K562 (cell line): ENCODE data around the gene AGGF1.

Source experiments
- CBX3 ChIP-seq, 2 experiments: IDR thresholded peaks; 1 replicate in 1 of 2; 2 replicates in 1 of 2; pipeline ENCODE4 v1.6.1; 2012; ENCODE audit warnings: inconsistent platforms in 2 of 2, low read length in 2 of 2, borderline replicate concordance in 1 of 2, control low read depth in 1 of 2
- HOXB6 ChIP-seq: fragments of 250-450 bp; sonication (Bioruptor Pico); IDR thresholded peaks from 2 replicates; pipeline ENCODE4 v1.5.1; 2022; ENCODE audit warnings: mild to moderate bottlenecking, borderline replicate concordance
- PHB2 ChIP-seq: fragments of 450-650 bp; IDR thresholded peaks from 2 replicates; pipeline ENCODE4 v1.6.1; 2017; ENCODE audit warnings: low read depth
- RFX5 ChIP-seq: IDR thresholded peaks from 2 replicates; pipeline ENCODE4 v1.6.1; 2011; ENCODE audit warnings: low read depth, mild to moderate bottlenecking, improper control_type of control experiment, low read length
- SPI1 ChIP-seq: IDR thresholded peaks from 2 replicates; pipeline ENCODE4 v1.6.1; 2011; ENCODE audit warnings: low read depth, low read length, control low read depth, borderline replicate concordance
- ZNF133 ChIP-seq: fragments of 250-450 bp; sonication (Bioruptor Pico); IDR thresholded peaks from 2 replicates; pipeline ENCODE4 v1.4.0; 2020; ENCODE audit warnings: mild to moderate bottlenecking
- TF ChIP-seq, protein P1 (sequence below): fragments of 250-450 bp; sonication (Bioruptor Pico); IDR thresholded peaks from 2 replicates; pipeline ENCODE4 v1.8.0; 2021; ENCODE audit warnings: mild to moderate bottlenecking, moderate library complexity
- TF ChIP-seq, protein P2 (sequence below), 3 experiments: IDR thresholded peaks in 2 of 3; conservative IDR thresholded peaks in 1 of 3; 2 replicates each; pipeline ENCODE4 v1.5.1; 2011 to 2012; ENCODE audit warnings: low read length in 3 of 3, mild to moderate bottlenecking in 3 of 3, control low read depth in 2 of 3, improper control_type of control experiment in 1 of 3, inconsistent platforms in 1 of 3, low read depth in 1 of 3, mixed read lengths in 1 of 3, moderate library complexity in 1 of 3; ENCODE audit not compliant: insufficient read depth in 2 of 3

DNA sequence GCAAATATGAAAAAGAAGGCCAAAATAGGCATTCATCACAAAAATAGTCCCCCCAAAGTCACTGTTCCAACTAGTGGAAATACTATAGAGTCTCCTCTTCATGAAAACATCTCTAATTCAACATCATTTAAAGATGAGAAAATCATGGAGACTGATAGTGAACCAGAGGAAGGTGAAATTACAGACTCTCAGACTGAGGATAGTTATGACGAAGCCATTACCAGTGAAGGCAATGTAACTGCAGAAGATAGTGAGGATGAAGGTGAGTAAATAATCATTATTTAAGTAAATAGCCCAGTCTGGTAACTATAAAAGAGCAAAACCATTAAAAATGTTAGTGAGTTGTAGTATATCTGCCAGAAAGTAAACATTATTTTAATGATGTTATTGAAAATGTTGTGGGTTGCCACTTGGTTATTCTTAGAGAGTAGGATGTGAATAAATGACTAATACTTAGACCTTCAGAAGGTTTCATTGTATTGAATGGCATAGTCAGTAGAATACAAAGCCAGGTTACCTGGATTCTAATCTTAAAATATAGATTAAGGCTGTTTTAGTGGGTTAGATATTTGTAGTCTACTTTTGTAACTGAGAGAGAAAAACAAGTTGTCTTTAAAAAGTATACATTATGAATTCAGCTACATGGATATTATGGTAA lies 16.3 kb downstream of the AGGF1 start:
- no peak for TF ChIP-seq PHB2
- TF ChIP-seq RFX5 = no peak
- TF ChIP-seq, protein P1, sequence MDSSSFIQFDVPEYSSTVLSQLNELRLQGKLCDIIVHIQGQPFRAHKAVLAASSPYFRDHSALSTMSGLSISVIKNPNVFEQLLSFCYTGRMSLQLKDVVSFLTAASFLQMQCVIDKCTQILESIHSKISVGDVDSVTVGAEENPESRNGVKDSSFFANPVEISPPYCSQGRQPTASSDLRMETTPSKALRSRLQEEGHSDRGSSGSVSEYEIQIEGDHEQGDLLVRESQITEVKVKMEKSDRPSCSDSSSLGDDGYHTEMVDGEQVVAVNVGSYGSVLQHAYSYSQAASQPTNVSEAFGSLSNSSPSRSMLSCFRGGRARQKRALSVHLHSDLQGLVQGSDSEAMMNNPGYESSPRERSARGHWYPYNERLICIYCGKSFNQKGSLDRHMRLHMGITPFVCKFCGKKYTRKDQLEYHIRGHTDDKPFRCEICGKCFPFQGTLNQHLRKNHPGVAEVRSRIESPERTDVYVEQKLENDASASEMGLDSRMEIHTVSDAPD = no peak
- TF ChIP-seq HOXB6 (CRISPR knock-in tag) = no peak
- TF ChIP-seq SPI1 = no peak
- no peak for TF ChIP-seq CBX3 (IDR thresholded peaks at IDR 0.05; ENCODE audit: borderline replicate concordance in 1 of 2, low read length in 2 of 2)
- TF ChIP-seq, protein P2, sequence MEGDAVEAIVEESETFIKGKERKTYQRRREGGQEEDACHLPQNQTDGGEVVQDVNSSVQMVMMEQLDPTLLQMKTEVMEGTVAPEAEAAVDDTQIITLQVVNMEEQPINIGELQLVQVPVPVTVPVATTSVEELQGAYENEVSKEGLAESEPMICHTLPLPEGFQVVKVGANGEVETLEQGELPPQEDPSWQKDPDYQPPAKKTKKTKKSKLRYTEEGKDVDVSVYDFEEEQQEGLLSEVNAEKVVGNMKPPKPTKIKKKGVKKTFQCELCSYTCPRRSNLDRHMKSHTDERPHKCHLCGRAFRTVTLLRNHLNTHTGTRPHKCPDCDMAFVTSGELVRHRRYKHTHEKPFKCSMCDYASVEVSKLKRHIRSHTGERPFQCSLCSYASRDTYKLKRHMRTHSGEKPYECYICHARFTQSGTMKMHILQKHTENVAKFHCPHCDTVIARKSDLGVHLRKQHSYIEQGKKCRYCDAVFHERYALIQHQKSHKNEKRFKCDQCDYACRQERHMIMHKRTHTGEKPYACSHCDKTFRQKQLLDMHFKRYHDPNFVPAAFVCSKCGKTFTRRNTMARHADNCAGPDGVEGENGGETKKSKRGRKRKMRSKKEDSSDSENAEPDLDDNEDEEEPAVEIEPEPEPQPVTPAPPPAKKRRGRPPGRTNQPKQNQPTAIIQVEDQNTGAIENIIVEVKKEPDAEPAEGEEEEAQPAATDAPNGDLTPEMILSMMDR (IDR thresholded peaks at IDR 0.05 in 2 of 3, conservative IDR thresholded peaks at IDR 0.05 in 1 of 3; ENCODE audit: insufficient read depth in 2 of 3, low read depth in 1 of 3, low read length in 3 of 3) = no peak
- TF ChIP-seq ZNF133 (CRISPR knock-in tag) = no peak
